Heart left ventricle (tissue), 13 donors: ENCODE data around the gene FGF22.

ENCODE experiments used
- POLR2A ChIP-seq, 2 donors: fragments of 450-650 bp; IDR thresholded peaks; one replicate each; pipeline ENCODE4 v1.6.1; 2017; ENCODE audit warnings: antibody characterized with exemption in 2 of 2, mild to moderate bottlenecking in 2 of 2, moderate library complexity in 2 of 2
- TF ChIP-seq, protein P1 (sequence below), 12 donors: fragments of 200-600 bp; sonication (generic) in 4 of 12; IDR thresholded peaks; one replicate each; pipeline versions ENCODE4 v1.5.0 to v1.8.0; 2018 to 2022; ENCODE audit warnings: antibody characterized with exemption in 12 of 12, mild to moderate bottlenecking in 5 of 12
- donor health status: ischemic (EF 13 %, LVEDD 7.1; RV severe dilation, severe dysfunction).
- donor health status: DM: no; HTN: yes; CAD: no.
- donor health status: DM: no; HTN: no; CAD: no.
- donor health status: ischemic (EF 25% LVEDD 6.9; RV normal size, moderate dysfunction).
- donor health status: ischemic (EF 25% LVEDD 5.7; RV mildly dilated, moderate dysfunction).
- donor health status: ischemic (EF 35%, LVEDD 5.7; RV mildly dilated, moderate dysfunction).
- donor health status: nonischemic (EF 11% LVEDD 7.7; RV severe dilation, severe dysfunction).
- donor health status: DM: yes; HTN: yes; CAD: no.
- donor health status: PGD.
- donor health status: ischemic (EF 29% LVEDD 5.4; RV normal size, mild dysfunction).
- donor health status: nonischemic (EF 23%, LVEDD 6.1; RV moderate dilation, normal function).

DNA sequence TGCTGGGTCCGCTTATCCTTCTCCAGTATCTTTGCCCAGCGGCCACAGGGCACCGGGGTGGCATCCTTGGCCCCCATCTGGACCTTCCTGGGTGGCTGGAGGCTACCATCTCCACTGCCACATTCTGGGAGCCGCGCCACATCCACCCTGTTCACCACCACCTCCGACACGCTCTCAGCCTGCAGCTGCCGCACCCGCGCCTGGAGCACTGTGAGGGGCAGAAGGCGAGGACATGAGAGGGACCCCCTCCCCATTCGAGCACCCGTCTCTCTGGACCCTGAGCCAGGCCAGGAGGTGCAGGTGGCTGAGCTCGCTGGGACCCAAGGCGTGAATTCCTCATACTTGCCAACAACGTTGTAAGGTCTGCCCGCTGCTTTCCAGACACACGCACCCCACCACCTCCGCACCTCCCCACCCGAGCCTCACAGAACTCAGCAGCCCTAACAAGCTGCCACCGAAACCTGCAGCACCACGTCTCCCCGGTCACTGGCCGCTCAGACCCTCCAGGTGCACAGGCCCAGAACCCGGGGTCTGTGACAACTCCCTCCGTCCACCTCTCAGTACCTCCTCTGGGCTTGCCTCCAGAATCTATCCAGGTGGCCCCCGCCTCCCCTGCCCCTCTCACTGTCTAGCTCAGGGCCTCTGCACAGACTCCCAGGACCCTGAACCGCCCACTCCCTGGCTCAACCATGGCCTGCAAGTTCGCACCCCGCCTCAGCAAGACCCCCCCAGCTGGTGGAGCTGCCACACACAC is 9.5 kb upstream of the FGF22 start:
- TF ChIP-seq, protein P1, sequence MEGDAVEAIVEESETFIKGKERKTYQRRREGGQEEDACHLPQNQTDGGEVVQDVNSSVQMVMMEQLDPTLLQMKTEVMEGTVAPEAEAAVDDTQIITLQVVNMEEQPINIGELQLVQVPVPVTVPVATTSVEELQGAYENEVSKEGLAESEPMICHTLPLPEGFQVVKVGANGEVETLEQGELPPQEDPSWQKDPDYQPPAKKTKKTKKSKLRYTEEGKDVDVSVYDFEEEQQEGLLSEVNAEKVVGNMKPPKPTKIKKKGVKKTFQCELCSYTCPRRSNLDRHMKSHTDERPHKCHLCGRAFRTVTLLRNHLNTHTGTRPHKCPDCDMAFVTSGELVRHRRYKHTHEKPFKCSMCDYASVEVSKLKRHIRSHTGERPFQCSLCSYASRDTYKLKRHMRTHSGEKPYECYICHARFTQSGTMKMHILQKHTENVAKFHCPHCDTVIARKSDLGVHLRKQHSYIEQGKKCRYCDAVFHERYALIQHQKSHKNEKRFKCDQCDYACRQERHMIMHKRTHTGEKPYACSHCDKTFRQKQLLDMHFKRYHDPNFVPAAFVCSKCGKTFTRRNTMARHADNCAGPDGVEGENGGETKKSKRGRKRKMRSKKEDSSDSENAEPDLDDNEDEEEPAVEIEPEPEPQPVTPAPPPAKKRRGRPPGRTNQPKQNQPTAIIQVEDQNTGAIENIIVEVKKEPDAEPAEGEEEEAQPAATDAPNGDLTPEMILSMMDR (IDR thresholded peaks at IDR 0.05), result no peak
- no peak for TF ChIP-seq POLR2A (IDR thresholded peaks at IDR 0.05)
